Measurements from ENCODE around the gene MRPS23. TPM values are rescaled to one million over a fixed set of nuclear protein-coding genes. Genes with fewer than 3 reads are reported as not detected.
A peak's percentile ranks its signal among the peaks of the same experiment; 100 is the strongest.

MRPS23 gene
- total and polyA plus RNA-seq, 2 of the 13 experiments (the other 11 are each of a cell fraction or from before 2014, with no cell fraction given), result 63.2 to 181 TPM

GRCh38 chr17:57849874-57850754, at the start of gene MRPS23 (continued):
- TF ChIP-seq, protein P1, sequence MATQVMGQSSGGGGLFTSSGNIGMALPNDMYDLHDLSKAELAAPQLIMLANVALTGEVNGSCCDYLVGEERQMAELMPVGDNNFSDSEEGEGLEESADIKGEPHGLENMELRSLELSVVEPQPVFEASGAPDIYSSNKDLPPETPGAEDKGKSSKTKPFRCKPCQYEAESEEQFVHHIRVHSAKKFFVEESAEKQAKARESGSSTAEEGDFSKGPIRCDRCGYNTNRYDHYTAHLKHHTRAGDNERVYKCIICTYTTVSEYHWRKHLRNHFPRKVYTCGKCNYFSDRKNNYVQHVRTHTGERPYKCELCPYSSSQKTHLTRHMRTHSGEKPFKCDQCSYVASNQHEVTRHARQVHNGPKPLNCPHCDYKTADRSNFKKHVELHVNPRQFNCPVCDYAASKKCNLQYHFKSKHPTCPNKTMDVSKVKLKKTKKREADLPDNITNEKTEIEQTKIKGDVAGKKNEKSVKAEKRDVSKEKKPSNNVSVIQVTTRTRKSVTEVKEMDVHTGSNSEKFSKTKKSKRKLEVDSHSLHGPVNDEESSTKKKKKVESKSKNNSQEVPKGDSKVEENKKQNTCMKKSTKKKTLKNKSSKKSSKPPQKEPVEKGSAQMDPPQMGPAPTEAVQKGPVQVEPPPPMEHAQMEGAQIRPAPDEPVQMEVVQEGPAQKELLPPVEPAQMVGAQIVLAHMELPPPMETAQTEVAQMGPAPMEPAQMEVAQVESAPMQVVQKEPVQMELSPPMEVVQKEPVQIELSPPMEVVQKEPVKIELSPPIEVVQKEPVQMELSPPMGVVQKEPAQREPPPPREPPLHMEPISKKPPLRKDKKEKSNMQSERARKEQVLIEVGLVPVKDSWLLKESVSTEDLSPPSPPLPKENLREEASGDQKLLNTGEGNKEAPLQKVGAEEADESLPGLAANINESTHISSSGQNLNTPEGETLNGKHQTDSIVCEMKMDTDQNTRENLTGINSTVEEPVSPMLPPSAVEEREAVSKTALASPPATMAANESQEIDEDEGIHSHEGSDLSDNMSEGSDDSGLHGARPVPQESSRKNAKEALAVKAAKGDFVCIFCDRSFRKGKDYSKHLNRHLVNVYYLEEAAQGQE (IDR thresholded peaks at IDR 0.05; ENCODE audit: borderline replicate concordance in 1 of 2, low read depth in 1 of 2, low read length in 2 of 2), result peak in 1 of 2 experiments; percentile 65; a peak in 1 of 4 replicates
- peak; percentile 92 for TF ChIP-seq ZBTB40 (IDR thresholded peaks at IDR 0.05)
- TF ChIP-seq ZBTB40 (CRISPR knock-in tag; IDR thresholded peaks at IDR 0.05), result peak; percentile 90; the same call in 1 of the 2 replicates
- peak; percentile 98 for TF ChIP-seq ZNF772 (CRISPR knock-in tag; IDR thresholded peaks at IDR 0.05)
- no peak for TF ChIP-seq ZNF850 (CRISPR knock-in tag; conservative IDR thresholded peaks at IDR 0.05)
- peak; percentile 89 for TF ChIP-seq ZBTB33 (CRISPR knock-in tag; IDR thresholded peaks at IDR 0.05)
- TF ChIP-seq, protein P2, sequence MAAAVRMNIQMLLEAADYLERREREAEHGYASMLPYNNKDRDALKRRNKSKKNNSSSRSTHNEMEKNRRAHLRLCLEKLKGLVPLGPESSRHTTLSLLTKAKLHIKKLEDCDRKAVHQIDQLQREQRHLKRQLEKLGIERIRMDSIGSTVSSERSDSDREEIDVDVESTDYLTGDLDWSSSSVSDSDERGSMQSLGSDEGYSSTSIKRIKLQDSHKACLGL (CRISPR knock-in tag; IDR thresholded peaks at IDR 0.05), result peak; percentile 97
- TF ChIP-seq HNRNPL (IDR thresholded peaks at IDR 0.05; ENCODE audit: low read depth, low read length), result peak; percentile 73
- no peak for TF ChIP-seq NFIB (CRISPR knock-in tag; IDR thresholded peaks at IDR 0.05; ENCODE audit: borderline replicate concordance)
- no peak for TF ChIP-seq ZNF30 (CRISPR knock-in tag; IDR thresholded peaks at IDR 0.05)
- TF ChIP-seq DRAP1 (CRISPR knock-in tag; IDR thresholded peaks at IDR 0.05), result peak; percentile 95
- peak; percentile 82; the same call in 1 of the 2 replicates for TF ChIP-seq NCOA2 (CRISPR knock-in tag; IDR thresholded peaks at IDR 0.05)

All from HepG2 (cell line).